HG02798 (cell line): ENCODE results near the gene GUCY1A1.

Source experiments
- ATAC-seq: cut with Tn5 transposase; IDR thresholded peaks from one replicate; pipeline ENCODE4 v1.9.1; 2021; ENCODE audit warnings: mild to moderate bottlenecking; ENCODE audit not compliant: unreplicated experiment, poor library complexity

GUCY1A1 gene

DNA sequence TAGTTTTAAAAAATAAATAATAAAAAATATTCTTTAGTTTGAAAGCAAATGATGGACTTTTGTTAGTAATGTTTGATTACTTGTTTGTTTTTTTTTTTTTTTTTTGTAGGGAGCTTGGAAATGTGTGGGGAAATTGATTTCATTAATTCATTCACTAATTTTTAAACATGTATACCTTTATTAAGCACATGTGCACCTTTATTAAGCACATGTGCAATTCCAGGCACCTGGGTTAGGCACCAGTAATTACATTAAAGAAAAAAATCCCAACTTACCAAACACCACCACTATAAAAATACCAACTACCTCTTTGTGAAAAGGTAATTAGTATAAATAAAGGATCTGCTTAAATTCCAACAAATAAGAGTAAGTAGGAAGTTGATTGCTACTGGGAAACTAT, 101.7 kb downstream of the GUCY1A1 start:
- no peak for ATAC-seq

GRCh38 chr4:155769090-155769489, 102.4 kb downstream of the GUCY1A1 start:
- ATAC-seq = peak; percentile 72

DNA sequence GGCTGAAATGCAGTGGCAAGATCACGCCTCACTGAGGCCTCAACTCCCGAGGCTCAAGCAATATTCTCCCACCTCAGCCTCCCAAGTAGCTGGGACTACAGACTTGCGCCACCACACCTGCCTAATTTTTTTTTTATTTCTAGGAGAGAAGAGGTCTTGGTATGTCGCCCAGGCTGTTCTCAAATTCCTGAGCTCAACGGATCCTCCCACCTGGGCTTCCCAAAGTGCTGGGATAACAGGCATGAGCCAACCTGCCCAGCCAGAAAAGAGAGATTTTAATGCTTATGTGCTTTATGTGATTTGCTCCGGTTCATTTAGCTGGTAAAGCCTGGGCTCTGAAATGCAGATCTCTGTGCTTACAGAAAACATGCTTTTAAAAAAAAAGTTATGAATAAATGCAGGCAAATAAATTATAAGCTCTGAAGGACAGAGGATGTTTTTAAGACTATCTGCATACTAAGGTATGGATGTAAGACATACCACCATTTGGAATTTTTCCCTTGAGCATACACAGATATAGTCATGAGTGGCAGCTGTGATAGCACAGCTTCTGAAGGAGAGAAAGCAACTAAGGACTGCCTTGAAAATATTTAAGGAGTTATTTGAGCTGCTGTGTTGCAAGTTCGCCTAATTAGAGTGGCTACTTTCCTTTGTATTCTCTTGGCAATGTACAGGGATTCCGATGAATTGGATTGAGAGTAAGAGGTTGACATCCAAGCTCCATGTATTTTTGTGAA, 106.0 kb downstream of the GUCY1A1 start:
- no peak for ATAC-seq

- no peak for ATAC-seq
Measured at GRCh38 chr4:155773196-155773800, 106.7 kb downstream of the GUCY1A1 start.

GRCh38 chr4:155774033-155774432, 107.4 kb downstream of the GUCY1A1 start:
- ATAC-seq = no peak

- ATAC-seq = no peak
Measured at GRCh38 chr4:155777971-155778735, 111.5 kb downstream of the GUCY1A1 start.

DNA sequence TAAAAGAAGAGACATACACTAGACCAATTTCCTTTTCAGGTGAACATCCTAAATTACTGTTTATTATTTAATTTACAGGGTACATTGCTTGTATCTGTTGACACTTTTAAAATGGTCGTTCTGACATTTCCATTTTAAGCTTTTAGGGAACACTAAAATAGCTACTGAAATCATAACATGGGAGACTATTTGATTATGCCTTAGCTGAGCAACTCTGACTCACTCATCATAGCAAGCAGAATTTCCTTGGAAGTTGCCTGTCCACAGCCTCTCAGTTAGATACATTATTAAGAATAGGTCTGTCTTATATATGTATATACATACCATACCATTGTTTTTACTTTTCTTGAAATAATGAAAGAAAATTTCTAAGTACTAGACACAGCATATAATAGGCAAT, 114.1 kb downstream of the GUCY1A1 start:
- ATAC-seq = no peak

- no peak for ATAC-seq
Measured at GRCh38 chr4:155781249-155781831, 114.7 kb downstream of the GUCY1A1 start.
